Measurements from ENCODE around the gene MOB1B. TPM values are rescaled to one million over a fixed set of nuclear protein-coding genes. Genes with fewer than 3 reads are reported as not detected.
"Not testable (repeated sequence)": the region's sequence is repeated elsewhere in the genome, so short reads cannot be mapped to it uniquely, and the experiment has no call there.

MOB1B gene
- total RNA-seq, 2 donors from 2014 or later, result 13.6 to 19.7 TPM

DNA sequence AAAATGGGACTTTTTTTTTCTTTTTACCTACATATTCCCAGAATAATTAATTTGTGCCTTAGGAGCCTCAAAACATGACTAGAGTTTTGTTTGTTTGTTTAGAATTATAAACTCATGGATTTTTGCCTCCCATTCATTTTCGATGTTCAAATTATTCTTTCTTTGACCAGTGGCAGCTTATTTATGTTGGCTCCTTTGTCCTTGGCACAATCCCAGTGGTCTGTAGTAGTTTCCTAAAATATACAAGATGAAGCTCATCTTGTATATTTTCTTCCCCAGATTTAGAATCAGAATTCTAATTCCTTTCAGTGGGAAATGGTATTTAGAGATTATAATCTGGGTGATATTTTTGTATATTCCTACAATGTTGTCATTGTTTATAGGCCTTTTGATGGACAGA, 118.4 kb downstream of the MOB1B start:
- no peak for TF ChIP-seq POLR2A (IDR thresholded peaks at IDR 0.05)
- Histone ChIP-seq H3K27ac (no peak overlapping the region), H3K27me3 (replicated peaks; ENCODE audit: insufficient read depth) (no peaks in the 10 kb centered on the region), H3K9me3 (no peaks in the 10 kb centered on the region), H3K4me3 (no peak overlapping the region), H3K36me3 (no peaks in the 10 kb centered on the region), H3K4me1 (replicated peaks) (no peaks in the 10 kb centered on the region)
- intact Hi-C loops (cut with DNase I), result no loop called here
- DNase-seq (ENCODE audit: low spot score), result no peak
- 46% methylated on average over 1 of the region's 1 CpG for WGBS

DNA sequence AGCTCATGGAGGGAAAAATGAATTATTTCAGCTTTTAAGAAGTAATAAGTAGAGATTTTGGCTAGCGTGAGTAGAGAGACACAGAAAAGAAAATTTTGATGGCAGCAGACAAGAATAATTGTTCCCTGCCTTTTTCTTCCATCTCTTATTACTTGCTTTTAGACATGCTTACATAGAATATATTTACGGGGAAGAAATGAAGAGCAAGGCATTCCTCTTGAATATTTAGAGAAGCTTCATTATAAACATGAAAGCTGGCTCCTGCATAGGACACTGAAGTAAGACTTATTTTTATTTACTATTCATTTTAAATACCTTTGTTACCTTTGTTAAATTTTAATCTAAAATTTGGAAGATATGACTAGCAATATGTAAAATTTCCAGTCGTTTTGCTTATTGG, 123.5 kb downstream of the MOB1B start:
- no peak overlapping the region for H3K4me3 ChIP-seq
- intact Hi-C loops (cut with DNase I), result no loop called here
- H3K9me3 ChIP-seq, result no peaks in the 10 kb centered on the region
- no peaks in the 10 kb centered on the region for H3K36me3 ChIP-seq
- H3K27me3 ChIP-seq (replicated peaks; ENCODE audit: insufficient read depth), result no peaks in the 10 kb centered on the region
- no peak overlapping the region for H3K27ac ChIP-seq
- DNase-seq (ENCODE audit: low spot score), result no peak
- H3K4me1 ChIP-seq (replicated peaks), result no peaks in the 10 kb centered on the region
- WGBS, result 89% methylated on average over 3 of the region's 3 CpGs
- no peak for TF ChIP-seq POLR2A (IDR thresholded peaks at IDR 0.05)

DNA sequence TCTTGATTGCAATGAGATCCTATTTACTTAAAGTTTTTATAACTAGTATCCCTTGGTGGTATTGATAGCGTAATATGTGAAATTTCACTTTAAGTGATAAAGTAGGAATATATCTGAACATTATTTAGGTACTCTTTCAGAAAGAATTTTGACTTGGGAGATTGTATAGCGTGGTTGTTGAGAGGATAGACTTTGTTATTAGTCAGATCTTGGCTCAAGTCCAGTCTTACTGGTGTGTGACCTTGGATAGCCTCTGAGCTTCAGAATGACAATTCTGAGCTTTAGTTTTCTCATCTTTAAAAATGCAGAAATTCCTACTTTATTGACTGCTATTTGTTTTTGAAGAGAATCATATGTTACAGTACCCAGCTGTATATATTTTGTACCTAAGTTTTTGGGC, 123.9 kb downstream of the MOB1B start:
- Histone ChIP-seq H3K36me3 (no peaks in the 10 kb centered on the region), H3K27me3 (replicated peaks; ENCODE audit: insufficient read depth) (no peaks in the 10 kb centered on the region), H3K4me1 (replicated peaks) (no peaks in the 10 kb centered on the region), H3K9me3 (no peaks in the 10 kb centered on the region), H3K27ac (no peak overlapping the region), H3K4me3 (no peak overlapping the region)
- 75% methylated on average over 2 of the region's 2 CpGs for WGBS
- DNase-seq (ENCODE audit: low spot score), result no peak
- no peak for TF ChIP-seq POLR2A (IDR thresholded peaks at IDR 0.05)
- no peak for TF ChIP-seq POLR2AphosphoS5 (IDR thresholded peaks at IDR 0.05)
- intact Hi-C loops (cut with DNase I), result no loop called here

GRCh38 chr4:71027611-71028010, 125.4 kb downstream of the MOB1B start:
- H3K4me3 ChIP-seq, result no peak overlapping the region
- no peaks in the 10 kb centered on the region for H3K4me1 ChIP-seq (replicated peaks)
- H3K36me3 ChIP-seq, result no peaks in the 10 kb centered on the region
- no peaks in the 10 kb centered on the region for H3K9me3 ChIP-seq
- WGBS, result 98% methylated on average over 1 of the region's 1 CpG
- no peak overlapping the region for H3K27ac ChIP-seq
- no peak for DNase-seq (ENCODE audit: low spot score)
- no peaks in the 10 kb centered on the region for H3K27me3 ChIP-seq (replicated peaks; ENCODE audit: insufficient read depth)
- TF ChIP-seq CTCF (IDR thresholded peaks at IDR 0.05) (no peak), POLR2AphosphoS5 (IDR thresholded peaks at IDR 0.05) (no peak), POLR2A (IDR thresholded peaks at IDR 0.05) (no peak)
- intact Hi-C loops (cut with DNase I), result no loop called here

GRCh38 chr4:71029504-71029903, 127.3 kb downstream of the MOB1B start:
- Histone ChIP-seq H3K36me3 (no peaks in the 10 kb centered on the region), H3K27ac (no peak overlapping the region), H3K4me1 (replicated peaks) (no peaks in the 10 kb centered on the region), H3K4me3 (no peak overlapping the region), H3K27me3 (replicated peaks; ENCODE audit: insufficient read depth) (no peaks in the 10 kb centered on the region), H3K9me3 (no peaks in the 10 kb centered on the region)
- 40% methylated on average over 1 of the region's 1 CpG for WGBS
- no peak for TF ChIP-seq CTCF (IDR thresholded peaks at IDR 0.05)
- TF ChIP-seq POLR2A (IDR thresholded peaks at IDR 0.05), result no peak
- TF ChIP-seq POLR2AphosphoS5 (IDR thresholded peaks at IDR 0.05), result no peak
- intact Hi-C loops (cut with DNase I), result no loop called here
- no peak for DNase-seq (ENCODE audit: low spot score)

DNA sequence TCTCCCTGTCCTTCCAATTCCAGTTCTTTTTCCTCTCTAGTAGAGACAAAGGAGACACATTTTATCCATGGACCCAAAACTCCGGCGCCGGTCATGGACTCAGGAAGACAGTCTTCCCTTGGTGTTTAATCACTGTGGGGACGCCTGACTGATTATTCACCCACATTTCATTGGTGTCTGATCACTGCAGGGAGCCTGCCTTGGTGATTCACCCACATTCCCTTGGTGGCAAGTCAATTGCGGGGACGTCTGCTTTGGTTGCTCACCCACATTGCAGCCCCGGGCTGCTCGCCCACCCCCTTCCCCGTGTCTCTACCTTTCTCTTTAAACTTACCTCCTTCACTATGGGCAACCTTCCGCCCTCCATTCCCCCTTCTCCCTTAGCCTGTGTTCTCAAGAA, 129.9 kb downstream of the MOB1B start:
- 97% methylated on average over 9 of the region's 10 CpGs for WGBS
- H3K27me3 ChIP-seq (replicated peaks; ENCODE audit: insufficient read depth); H3K9me3 ChIP-seq; H3K36me3 ChIP-seq; intact Hi-C loops (cut with DNase I); H3K27ac ChIP-seq; DNase-seq (ENCODE audit: low spot score); H3K4me3 ChIP-seq; H3K4me1 ChIP-seq (replicated peaks): not testable (repeated sequence)

Other genes starting within 250 kb of the MOB1B start
- 1 to 10 TPM in 1 of 2 donors, under 1 TPM in 1; 0.62 to 2.0 TPM for gene JCHAIN, start 235.9 kb upstream of the MOB1B start, total RNA-seq
- 10 to 100 TPM; 13.4 to 19.7 TPM for gene UTP3, start 213.8 kb upstream of the MOB1B start, total RNA-seq
- gene RUFY3, start 180.4 kb upstream of the MOB1B start, total RNA-seq, result 100 to 1,000 TPM in 1 of 2 donors, 10 to 100 TPM in 1; 51.7 to 118 TPM
- gene GRSF1, start 62.5 kb upstream of the MOB1B start, total RNA-seq, result 10 to 100 TPM; 56.6 to 58.3 TPM
- gene DCK, start 91.3 kb downstream of the MOB1B start, total RNA-seq, result 10 to 100 TPM; 14.0 to 17.0 TPM